ENCODE data around the gene MUC5AC. TPM values are rescaled to one million over a fixed set of nuclear protein-coding genes. Genes with fewer than 3 reads are reported as not detected.

MUC5AC gene
- total RNA-seq, 1 experiment from 2014 or later: not detected

DNA sequence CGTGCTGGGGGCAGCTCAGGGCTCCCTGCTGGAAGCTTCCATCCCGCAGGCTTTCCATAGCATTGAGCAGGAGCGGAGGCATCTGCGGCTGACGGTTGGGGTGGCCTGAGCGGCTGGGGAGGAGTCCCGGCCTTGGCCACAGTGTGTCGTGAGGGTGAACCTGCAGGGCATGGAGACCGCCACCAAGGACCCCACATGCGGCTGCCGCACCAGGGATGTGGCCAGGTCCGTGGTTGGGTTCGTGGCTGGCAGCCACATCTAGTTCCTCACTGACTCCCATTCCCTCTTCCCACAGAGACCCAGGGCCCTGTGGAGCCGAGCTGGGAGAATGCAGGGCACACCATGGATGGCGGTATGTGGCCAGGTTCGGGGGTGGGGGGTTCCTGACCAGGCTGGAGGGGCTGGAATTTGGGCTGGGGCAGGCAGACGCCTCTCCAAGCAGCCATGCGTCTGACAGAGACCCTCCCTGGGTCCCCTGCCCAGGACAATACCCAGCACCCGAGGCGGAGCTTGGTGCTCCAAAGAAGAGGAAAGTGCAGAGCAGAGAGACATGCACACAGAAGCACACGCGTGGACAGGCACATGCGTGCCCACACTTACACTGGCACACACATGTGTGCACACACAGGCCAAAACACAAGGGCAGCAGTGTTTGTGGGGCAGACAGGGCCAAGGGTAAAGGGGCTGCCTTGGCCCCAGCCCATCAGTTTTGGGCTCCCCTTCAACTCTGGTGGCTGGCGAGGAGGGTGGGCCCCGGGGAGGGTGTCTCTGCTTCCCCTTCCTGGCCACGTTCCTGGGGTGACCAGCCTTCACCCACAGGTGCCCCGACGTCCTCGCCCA lies 67.9 kb downstream of the MUC5AC start:
- Histone ChIP-seq H3K4me3 (ENCODE audit: low read depth, low read length, poor library complexity, severe bottlenecking) (no peak overlapping the region), H3K9me3 (ENCODE audit: low read depth, low read length, poor library complexity, severe bottlenecking) (no peaks in the 10 kb centered on the region), H3K4me1 (ENCODE audit: insufficient read depth, low read length, poor library complexity, severe bottlenecking) (no peaks in the 10 kb centered on the region), H3K27ac (ENCODE audit: low read depth, low read length, poor library complexity, severe bottlenecking) (no peak overlapping the region), H3K27me3 (replicated peaks; ENCODE audit: insufficient read depth, low read depth, low read length, poor library complexity) (no peaks in the 10 kb centered on the region), H3K36me3 (ENCODE audit: insufficient read depth, low read length, poor library complexity, severe bottlenecking) (no peaks in the 10 kb centered on the region)
- TF ChIP-seq, protein P1, sequence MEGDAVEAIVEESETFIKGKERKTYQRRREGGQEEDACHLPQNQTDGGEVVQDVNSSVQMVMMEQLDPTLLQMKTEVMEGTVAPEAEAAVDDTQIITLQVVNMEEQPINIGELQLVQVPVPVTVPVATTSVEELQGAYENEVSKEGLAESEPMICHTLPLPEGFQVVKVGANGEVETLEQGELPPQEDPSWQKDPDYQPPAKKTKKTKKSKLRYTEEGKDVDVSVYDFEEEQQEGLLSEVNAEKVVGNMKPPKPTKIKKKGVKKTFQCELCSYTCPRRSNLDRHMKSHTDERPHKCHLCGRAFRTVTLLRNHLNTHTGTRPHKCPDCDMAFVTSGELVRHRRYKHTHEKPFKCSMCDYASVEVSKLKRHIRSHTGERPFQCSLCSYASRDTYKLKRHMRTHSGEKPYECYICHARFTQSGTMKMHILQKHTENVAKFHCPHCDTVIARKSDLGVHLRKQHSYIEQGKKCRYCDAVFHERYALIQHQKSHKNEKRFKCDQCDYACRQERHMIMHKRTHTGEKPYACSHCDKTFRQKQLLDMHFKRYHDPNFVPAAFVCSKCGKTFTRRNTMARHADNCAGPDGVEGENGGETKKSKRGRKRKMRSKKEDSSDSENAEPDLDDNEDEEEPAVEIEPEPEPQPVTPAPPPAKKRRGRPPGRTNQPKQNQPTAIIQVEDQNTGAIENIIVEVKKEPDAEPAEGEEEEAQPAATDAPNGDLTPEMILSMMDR (conservative IDR thresholded peaks at IDR 0.05; ENCODE audit: low read depth, low read length): no peak
- no peak for TF ChIP-seq EZH2 (IDR thresholded peaks at IDR 0.05; ENCODE audit: borderline replicate concordance, low read depth, low read length, poor library complexity, severe bottlenecking)
- DNase-seq (ENCODE audit: low spot score): no peak
- POLR2A ChIA-PET (ENCODE audit: low non-redundant PET): interaction anchor here (0.7 kb wide), 1 partner anchor 457 kb away, joined by 3 read pairs; no protein-coding TSS in a partner anchor
- intact Hi-C loops (cut with micrococcal nuclease; ENCODE audit: unreplicated experiment): no loop called here
- CTCF ChIA-PET: no interaction called here
- BruUV-seq (replicated peaks): no TSS peak

DNA sequence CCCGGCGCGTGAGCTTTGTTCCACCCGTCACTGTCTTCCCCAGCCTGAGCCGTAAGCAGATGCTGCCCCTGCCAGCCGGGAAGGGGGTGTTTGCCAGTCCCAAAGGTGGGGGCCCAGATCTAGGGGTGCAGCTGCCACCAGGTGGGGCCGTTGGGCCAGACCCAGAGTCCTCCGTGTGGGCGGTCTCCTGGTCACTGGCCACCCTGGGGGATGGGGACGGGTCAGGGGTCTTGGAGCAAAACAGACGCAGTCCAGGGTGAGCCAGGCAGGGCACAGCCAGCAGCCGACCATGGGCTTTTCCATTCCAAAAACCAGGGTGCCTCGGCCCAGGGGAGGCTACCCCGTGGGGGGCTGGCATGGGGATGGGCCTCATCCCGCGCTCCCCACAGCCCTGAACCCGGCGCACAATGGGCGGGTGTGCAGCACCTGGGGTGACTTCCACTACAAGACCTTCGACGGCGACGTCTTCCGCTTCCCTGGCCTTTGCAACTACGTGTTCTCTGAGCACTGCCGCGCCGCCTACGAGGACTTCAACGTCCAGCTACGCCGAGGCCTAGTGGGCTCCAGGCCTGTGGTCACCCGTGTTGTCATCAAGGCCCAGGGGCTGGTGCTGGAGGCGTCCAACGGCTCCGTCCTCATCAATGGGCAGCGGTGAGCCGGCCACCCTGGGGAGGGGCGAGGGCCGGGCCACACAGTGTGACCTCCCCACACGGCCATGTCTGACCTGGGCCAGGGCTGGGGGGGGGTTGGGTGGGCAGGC lies 68.7 kb downstream of the MUC5AC start:
- no TSS peak for BruUV-seq (replicated peaks)
- CTCF ChIA-PET: no interaction called here
- TF ChIP-seq, protein P1 (conservative IDR thresholded peaks at IDR 0.05; ENCODE audit: low read depth, low read length): no peak
- no peak for TF ChIP-seq EZH2 (IDR thresholded peaks at IDR 0.05; ENCODE audit: borderline replicate concordance, low read depth, low read length, poor library complexity, severe bottlenecking)
- Histone ChIP-seq H3K4me1 (ENCODE audit: insufficient read depth, low read length, poor library complexity, severe bottlenecking) (no peaks in the 10 kb centered on the region), H3K27me3 (replicated peaks; ENCODE audit: insufficient read depth, low read depth, low read length, poor library complexity) (no peaks in the 10 kb centered on the region), H3K4me3 (ENCODE audit: low read depth, low read length, poor library complexity, severe bottlenecking) (no peak overlapping the region), H3K36me3 (ENCODE audit: insufficient read depth, low read length, poor library complexity, severe bottlenecking) (no peaks in the 10 kb centered on the region), H3K27ac (ENCODE audit: low read depth, low read length, poor library complexity, severe bottlenecking) (no peak overlapping the region), H3K9me3 (ENCODE audit: low read depth, low read length, poor library complexity, severe bottlenecking) (no peaks in the 10 kb centered on the region)
- intact Hi-C loops (cut with micrococcal nuclease; ENCODE audit: unreplicated experiment): no loop called here
- no peak for DNase-seq (ENCODE audit: low spot score)
- POLR2A ChIA-PET (ENCODE audit: low non-redundant PET): no interaction called here

DNA sequence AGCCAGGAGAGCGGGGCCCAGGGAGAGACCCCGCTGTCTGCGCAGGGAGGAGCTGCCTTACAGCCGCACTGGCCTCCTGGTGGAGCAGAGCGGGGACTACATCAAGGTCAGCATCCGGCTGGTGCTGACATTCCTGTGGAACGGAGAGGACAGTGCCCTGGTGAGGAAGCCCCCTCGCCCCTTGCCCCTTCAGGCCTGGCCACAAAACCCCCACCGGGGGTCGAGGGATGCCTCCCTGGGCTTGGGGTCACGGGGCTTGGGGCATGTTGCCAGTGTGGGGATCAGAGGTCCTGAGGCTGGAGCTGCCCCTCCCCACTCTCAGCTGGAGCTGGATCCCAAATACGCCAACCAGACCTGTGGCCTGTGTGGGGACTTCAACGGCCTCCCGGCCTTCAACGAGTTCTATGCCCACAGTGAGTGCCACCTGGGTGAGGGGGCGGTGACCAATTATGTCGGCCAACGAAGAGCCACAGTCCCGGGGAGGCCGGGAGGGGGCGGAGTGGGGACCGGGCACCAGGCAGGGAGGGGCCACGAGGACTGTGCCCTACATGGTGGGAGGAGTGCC lies 69.3 kb downstream of the MUC5AC start:
- BruUV-seq (replicated peaks): no TSS peak
- TF ChIP-seq, protein P1 (conservative IDR thresholded peaks at IDR 0.05; ENCODE audit: low read depth, low read length): no peak
- no peak for TF ChIP-seq EZH2 (IDR thresholded peaks at IDR 0.05; ENCODE audit: borderline replicate concordance, low read depth, low read length, poor library complexity, severe bottlenecking)
- no peaks in the 10 kb centered on the region for H3K36me3 ChIP-seq (ENCODE audit: insufficient read depth, low read length, poor library complexity, severe bottlenecking)
- no peaks in the 10 kb centered on the region for H3K4me1 ChIP-seq (ENCODE audit: insufficient read depth, low read length, poor library complexity, severe bottlenecking)
- no peaks in the 10 kb centered on the region for H3K9me3 ChIP-seq (ENCODE audit: low read depth, low read length, poor library complexity, severe bottlenecking)
- intact Hi-C loops (cut with micrococcal nuclease; ENCODE audit: unreplicated experiment): no loop called here
- H3K27me3 ChIP-seq (replicated peaks; ENCODE audit: insufficient read depth, low read depth, low read length, poor library complexity): no peaks in the 10 kb centered on the region
- no peak for DNase-seq (ENCODE audit: low spot score)
- no peak overlapping the region for H3K4me3 ChIP-seq (ENCODE audit: low read depth, low read length, poor library complexity, severe bottlenecking)
- CTCF ChIA-PET: no interaction called here
- no peak overlapping the region for H3K27ac ChIP-seq (ENCODE audit: low read depth, low read length, poor library complexity, severe bottlenecking)
- POLR2A ChIA-PET (ENCODE audit: low non-redundant PET): no interaction called here
